ENCODE data around the gene LSM4. TPM values are rescaled to one million over a fixed set of nuclear protein-coding genes. Genes with fewer than 3 reads are reported as not detected.

The LSM4 gene
- total RNA-seq, 1 donor from 2014 or later = 166 TPM

DNA sequence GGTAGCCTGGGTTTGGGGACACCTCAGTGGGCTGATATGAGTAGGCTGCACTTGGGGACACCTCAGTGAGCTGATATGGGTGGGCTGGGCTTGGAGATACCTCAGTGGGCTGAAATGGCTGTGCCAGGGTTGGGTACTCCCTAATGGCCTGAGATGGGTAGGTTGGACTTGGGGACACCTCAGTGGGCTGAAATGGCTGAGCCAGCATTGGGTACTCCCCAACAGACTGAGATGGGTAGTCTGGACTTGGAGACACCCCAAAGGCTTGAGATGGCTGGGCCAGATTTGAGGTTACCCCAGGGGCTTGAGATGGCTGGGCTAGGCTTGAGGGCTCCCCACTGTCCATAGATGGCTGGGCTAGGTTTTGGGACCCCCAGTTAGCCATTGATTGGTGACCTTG, 60.7 kb downstream of the LSM4 start:
- Mint-ChIP-seq H3K27ac (ENCODE audit: unreplicated experiment) (no peak overlapping the region), H3K27me3 (ENCODE audit: unreplicated experiment) (peaks cover 29% of the 10 kb centered on the region), H3K4me1 (ENCODE audit: unreplicated experiment) (no peaks in the 10 kb centered on the region), H3K36me3 (ENCODE audit: low read depth, unreplicated experiment) (peaks cover 6% of the 10 kb centered on the region), H3K9me3 (ENCODE audit: unreplicated experiment) (no peaks in the 10 kb centered on the region), H3K4me3 (ENCODE audit: unreplicated experiment) (no peak overlapping the region)
- TF ChIP-seq, protein P1, sequence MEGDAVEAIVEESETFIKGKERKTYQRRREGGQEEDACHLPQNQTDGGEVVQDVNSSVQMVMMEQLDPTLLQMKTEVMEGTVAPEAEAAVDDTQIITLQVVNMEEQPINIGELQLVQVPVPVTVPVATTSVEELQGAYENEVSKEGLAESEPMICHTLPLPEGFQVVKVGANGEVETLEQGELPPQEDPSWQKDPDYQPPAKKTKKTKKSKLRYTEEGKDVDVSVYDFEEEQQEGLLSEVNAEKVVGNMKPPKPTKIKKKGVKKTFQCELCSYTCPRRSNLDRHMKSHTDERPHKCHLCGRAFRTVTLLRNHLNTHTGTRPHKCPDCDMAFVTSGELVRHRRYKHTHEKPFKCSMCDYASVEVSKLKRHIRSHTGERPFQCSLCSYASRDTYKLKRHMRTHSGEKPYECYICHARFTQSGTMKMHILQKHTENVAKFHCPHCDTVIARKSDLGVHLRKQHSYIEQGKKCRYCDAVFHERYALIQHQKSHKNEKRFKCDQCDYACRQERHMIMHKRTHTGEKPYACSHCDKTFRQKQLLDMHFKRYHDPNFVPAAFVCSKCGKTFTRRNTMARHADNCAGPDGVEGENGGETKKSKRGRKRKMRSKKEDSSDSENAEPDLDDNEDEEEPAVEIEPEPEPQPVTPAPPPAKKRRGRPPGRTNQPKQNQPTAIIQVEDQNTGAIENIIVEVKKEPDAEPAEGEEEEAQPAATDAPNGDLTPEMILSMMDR (IDR thresholded peaks at IDR 0.05; ENCODE audit: unreplicated experiment) = no peak
- no peak for DNase-seq (ENCODE audit: low spot score)

DNA sequence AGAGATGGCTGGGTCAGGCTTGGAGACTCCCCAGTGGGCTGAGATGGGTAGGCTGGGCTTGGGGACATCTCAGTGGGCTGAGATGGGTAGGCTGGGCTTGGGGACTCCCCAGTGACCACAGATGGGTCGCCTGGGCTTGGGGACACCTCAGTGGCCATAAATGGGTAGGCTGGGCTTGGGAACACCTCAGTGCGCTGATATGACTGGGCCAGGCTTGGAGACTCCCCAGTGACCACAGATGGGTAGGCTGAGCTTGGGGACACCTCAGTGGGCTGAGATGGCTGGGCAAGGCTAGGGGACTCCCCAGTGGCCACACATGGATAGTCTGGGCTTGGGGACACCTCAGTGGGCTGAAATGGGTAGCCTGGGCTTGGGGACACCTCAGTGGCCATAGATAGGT, 61.4 kb downstream of the LSM4 start:
- peaks cover 29% of the 10 kb centered on the region for H3K27me3 Mint-ChIP-seq (ENCODE audit: unreplicated experiment)
- no peaks in the 10 kb centered on the region for H3K9me3 Mint-ChIP-seq (ENCODE audit: unreplicated experiment)
- H3K36me3 Mint-ChIP-seq (ENCODE audit: low read depth, unreplicated experiment) = peaks cover 6% of the 10 kb centered on the region
- TF ChIP-seq, protein P1 (IDR thresholded peaks at IDR 0.05; ENCODE audit: unreplicated experiment) = no peak
- no peak overlapping the region for H3K4me3 Mint-ChIP-seq (ENCODE audit: unreplicated experiment)
- DNase-seq (ENCODE audit: low spot score) = no peak
- H3K4me1 Mint-ChIP-seq (ENCODE audit: unreplicated experiment) = no peaks in the 10 kb centered on the region
- no peak overlapping the region for H3K27ac Mint-ChIP-seq (ENCODE audit: unreplicated experiment)

DNA sequence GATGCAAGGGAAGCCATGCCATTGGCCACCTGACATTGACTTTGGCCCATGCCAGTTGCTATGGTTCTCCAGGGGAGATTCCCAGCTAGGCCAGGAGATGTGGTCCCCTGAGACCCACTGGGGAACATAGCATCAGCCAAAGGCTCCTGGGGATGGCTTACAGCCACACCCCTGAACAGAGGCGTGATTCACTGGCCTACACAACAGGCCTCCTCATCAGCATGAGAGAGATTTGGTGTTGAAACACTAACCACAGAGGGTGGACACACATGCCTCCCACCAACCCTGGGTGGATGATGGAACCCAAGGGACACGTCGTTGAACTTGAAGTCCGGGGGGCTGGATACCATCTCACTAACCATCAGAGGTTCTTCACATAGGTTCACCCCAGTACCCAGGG, 63.0 kb downstream of the LSM4 start:
- Mint-ChIP-seq H3K4me1 (ENCODE audit: unreplicated experiment) (no peaks in the 10 kb centered on the region), H3K9me3 (ENCODE audit: unreplicated experiment) (no peaks in the 10 kb centered on the region), H3K4me3 (ENCODE audit: unreplicated experiment) (no peak overlapping the region), H3K27me3 (ENCODE audit: unreplicated experiment) (peaks cover 18% of the 10 kb centered on the region), H3K36me3 (ENCODE audit: low read depth, unreplicated experiment) (no peaks in the 10 kb centered on the region), H3K27ac (ENCODE audit: unreplicated experiment) (no peak overlapping the region)
- DNase-seq (ENCODE audit: low spot score) = no peak
- TF ChIP-seq, protein P1 (IDR thresholded peaks at IDR 0.05; ENCODE audit: unreplicated experiment) = no peak

DNA sequence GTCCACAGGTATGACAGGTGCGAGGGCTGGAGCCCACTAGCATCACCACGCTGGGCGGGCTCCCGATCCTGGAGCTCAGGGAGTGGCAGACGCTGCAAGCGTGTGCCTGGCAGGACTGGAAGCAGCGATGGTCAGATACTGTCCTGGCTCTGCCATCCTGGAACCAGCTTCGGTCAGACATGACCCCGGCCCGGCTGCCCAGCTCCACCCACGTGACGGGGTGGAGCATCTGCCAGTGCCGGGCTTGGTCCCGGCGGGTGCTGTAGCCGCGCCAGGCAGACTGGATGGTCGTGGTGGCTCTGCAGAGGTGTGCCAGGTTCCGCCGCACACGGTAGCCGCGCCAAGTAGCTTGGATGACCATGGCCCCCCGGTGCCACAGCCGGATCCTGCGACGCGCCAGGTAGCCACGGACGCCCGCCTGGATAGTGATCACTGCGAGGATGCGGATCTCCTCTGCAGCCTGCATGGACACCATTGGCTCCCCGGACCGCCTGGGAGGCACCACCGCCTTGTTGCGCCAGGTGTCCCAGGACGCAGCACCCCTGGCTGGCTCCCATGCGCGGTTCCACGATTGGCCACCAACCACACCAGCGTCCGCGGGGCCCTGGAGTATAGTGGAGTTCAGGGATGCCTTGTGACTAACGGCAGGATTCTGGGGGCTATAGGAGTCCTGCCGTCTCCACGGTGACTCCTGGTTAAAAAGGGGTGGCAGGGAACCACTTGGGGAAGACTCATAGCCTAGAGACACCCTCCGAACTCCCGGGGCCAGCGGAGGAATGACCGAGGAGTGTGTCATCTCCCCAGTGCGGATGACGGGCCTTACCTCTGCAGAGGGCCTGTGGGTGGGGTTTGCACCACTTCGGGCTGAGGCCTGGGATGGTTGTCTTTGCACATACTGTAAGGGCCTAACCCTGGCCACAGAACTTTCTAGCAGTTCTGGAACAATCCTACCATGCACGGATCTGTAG, 65.1 kb downstream of the LSM4 start:
- H3K9me3 Mint-ChIP-seq (ENCODE audit: unreplicated experiment) = no peaks in the 10 kb centered on the region
- H3K27ac Mint-ChIP-seq (ENCODE audit: unreplicated experiment) = no peak overlapping the region
- no peak overlapping the region for H3K4me3 Mint-ChIP-seq (ENCODE audit: unreplicated experiment)
- no peaks in the 10 kb centered on the region for H3K4me1 Mint-ChIP-seq (ENCODE audit: unreplicated experiment)
- H3K36me3 Mint-ChIP-seq (ENCODE audit: low read depth, unreplicated experiment) = no peaks in the 10 kb centered on the region
- TF ChIP-seq, protein P1 (IDR thresholded peaks at IDR 0.05; ENCODE audit: unreplicated experiment) = no peak
- H3K27me3 Mint-ChIP-seq (ENCODE audit: unreplicated experiment) = peaks cover 19% of the 10 kb centered on the region
- DNase-seq (ENCODE audit: low spot score) = no peak

Small RNA genes within 50 kb of the gene (microRNA-seq; reads per million reads assigned to microRNA genes)
- gene MIR3188 (ENCODE audit: unreplicated experiment) = 2.9 reads per million, percentile 37 among the genes with 10 or more reads in this experiment

Other genes starting within 250 kb of the LSM4 start
- gene IL12RB1, start 236.1 kb downstream of the LSM4 start, total RNA-seq (ENCODE audit: unreplicated experiment) = not detected
- 3.9 TPM for gene MAST3, start 225.3 kb downstream of the LSM4 start, total RNA-seq (ENCODE audit: unreplicated experiment)
- gene PIK3R2, start 169.9 kb downstream of the LSM4 start, total RNA-seq (ENCODE audit: unreplicated experiment) = 28.0 TPM
- gene IFI30, start 149.3 kb downstream of the LSM4 start, total RNA-seq (ENCODE audit: unreplicated experiment) = not detected
- gene MPV17L2, start 129.9 kb downstream of the LSM4 start, total RNA-seq (ENCODE audit: unreplicated experiment) = 17.7 TPM
- gene RAB3A, start 119.0 kb downstream of the LSM4 start, total RNA-seq (ENCODE audit: unreplicated experiment) = 3.1 TPM
- 0.85 TPM for gene PDE4C, start 96.6 kb downstream of the LSM4 start, total RNA-seq (ENCODE audit: unreplicated experiment)
- gene IQCN, start 48.6 kb downstream of the LSM4 start, total RNA-seq (ENCODE audit: unreplicated experiment) = 1.2 TPM
- 129 TPM for gene JUND, start 41.5 kb downstream of the LSM4 start, total RNA-seq (ENCODE audit: unreplicated experiment)
- gene PGPEP1, start 17.5 kb upstream of the LSM4 start, total RNA-seq (ENCODE audit: unreplicated experiment) = 32.1 TPM
- gene GDF15, start 63.1 kb upstream of the LSM4 start, total RNA-seq (ENCODE audit: unreplicated experiment) = 1.3 TPM
- not detected for gene LRRC25, start 74.5 kb upstream of the LSM4 start, total RNA-seq (ENCODE audit: unreplicated experiment)
- 60.7 TPM for gene SSBP4, start 96.3 kb upstream of the LSM4 start, total RNA-seq (ENCODE audit: unreplicated experiment)
- gene ISYNA1, start 115.1 kb upstream of the LSM4 start, total RNA-seq (ENCODE audit: unreplicated experiment) = 68.5 TPM
- 11.0 TPM for gene ELL, start 199.0 kb upstream of the LSM4 start, total RNA-seq (ENCODE audit: unreplicated experiment)
- gene FKBP8, start 220.5 kb upstream of the LSM4 start, total RNA-seq (ENCODE audit: unreplicated experiment) = 229 TPM
- 105 TPM for gene KXD1, start 234.8 kb upstream of the LSM4 start, total RNA-seq (ENCODE audit: unreplicated experiment)
- gene UBA52, start 248.8 kb upstream of the LSM4 start, total RNA-seq (ENCODE audit: unreplicated experiment) = 1,465 TPM